Subcutaneous adipose tissue (tissue), 4 donors: ENCODE measurements around the gene SCGB2B2. TPM values are rescaled to one million over a fixed set of nuclear protein-coding genes. Genes with fewer than 3 reads are reported as not detected.

ENCODE experiments used
- CTCF ChIP-seq: fragments of 450-650 bp; IDR thresholded peaks from one replicate; pipeline ENCODE4 v1.5.1; 2016; ENCODE audit warnings: low read depth, mild to moderate bottlenecking, control low read depth, antibody characterized with exemption, moderate library complexity
- total RNA-seq, 4 donors: library from RNA; depleted of rRNA; stranded (reverse); fragments of >200 nt; gene quantifications; one replicate each; pipeline ENCODE4 v1.1.0, GENCODE V29; 2016

The SCGB2B2 gene, protein sequence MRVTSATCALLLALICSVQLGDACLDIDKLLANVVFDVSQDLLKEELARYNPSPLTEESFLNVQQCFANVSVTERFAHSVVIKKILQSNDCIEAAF
- total RNA-seq: 1 to 10 TPM in 3 of 4 donors, under 1 TPM in 1; 0.17 to 3.2 (median 2.1) TPM

- no peak for TF ChIP-seq CTCF
Measured at GRCh38 chr19:34676697-34677385, at the start of gene SCGB2B2. TSS of gene SCGB2B2 (minus strand) at chr19:34677159. CDS start at chr19:34594563, 82,596 bp downstream.

- no peak for TF ChIP-seq CTCF
Measured at GRCh38 chr19:34725400-34725799, 48.4 kb upstream of the SCGB2B2 start.

- no peak for TF ChIP-seq CTCF
Measured at GRCh38 chr19:34722353-34722752, 45.4 kb upstream of the SCGB2B2 start.

GRCh38 chr19:34715357-34715756 is 38.4 kb upstream of the SCGB2B2 start:
- no peak for TF ChIP-seq CTCF

- TF ChIP-seq CTCF: no peak
Measured at GRCh38 chr19:34713262-34713637, 36.3 kb upstream of the SCGB2B2 start.

- TF ChIP-seq CTCF: no peak
Measured at GRCh38 chr19:34712395-34713261, 35.7 kb upstream of the SCGB2B2 start.

DNA sequence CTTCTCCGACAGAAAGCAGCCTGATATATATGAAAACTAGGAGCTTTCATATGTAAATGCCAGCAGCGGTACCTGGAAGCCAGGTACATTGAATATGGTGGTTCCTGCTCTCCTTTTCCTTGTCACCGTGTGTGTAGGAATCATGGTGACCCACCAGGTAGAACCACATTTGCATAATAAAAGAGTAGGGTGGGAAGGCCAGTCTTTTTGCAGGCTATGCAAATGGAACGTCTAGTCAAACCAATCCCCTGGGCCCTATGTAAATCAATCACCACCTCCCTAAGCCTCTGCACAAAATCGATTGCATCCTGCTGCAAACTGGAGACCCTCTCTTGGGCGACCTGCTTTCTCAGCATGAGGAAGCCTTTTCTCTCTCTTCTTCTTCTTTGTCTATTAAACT is 34.9 kb upstream of the SCGB2B2 start:
- no peak for TF ChIP-seq CTCF
